ENCODE results near the gene APBA2.

DNA sequence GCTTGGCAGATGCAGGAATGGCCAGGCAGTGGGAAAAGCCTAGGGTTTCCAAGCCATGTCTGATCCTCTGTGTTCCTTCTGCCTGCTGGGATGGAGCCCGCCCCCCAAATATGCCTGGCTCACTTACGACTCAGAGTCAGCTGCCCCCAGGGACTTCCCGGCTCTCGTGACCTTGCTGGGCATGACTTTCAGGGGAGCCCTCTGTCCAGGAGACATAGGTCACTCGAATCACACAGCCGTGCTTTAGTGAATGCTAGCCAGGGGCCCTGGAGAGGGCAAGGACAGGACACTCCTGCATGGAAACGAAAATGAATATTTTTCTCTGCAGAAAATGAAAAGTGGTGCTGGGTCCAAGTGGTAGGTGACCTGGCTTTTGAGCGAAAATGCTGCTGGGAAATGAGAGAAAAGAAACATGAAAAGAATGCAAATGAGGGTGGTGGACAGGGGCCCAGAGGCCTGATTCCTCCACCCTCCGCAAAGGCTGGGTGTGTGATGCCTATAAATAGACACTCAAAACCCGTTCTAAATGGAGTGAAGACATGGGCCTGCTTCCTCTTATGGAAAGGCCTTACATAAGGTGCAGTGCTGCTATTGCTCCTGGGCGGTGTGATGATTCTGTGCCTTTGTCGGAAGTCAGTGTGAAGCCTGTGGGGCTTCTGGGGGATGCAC, 107.4 kb downstream of the APBA2 start:
- TF ChIP-seq, protein P1, sequence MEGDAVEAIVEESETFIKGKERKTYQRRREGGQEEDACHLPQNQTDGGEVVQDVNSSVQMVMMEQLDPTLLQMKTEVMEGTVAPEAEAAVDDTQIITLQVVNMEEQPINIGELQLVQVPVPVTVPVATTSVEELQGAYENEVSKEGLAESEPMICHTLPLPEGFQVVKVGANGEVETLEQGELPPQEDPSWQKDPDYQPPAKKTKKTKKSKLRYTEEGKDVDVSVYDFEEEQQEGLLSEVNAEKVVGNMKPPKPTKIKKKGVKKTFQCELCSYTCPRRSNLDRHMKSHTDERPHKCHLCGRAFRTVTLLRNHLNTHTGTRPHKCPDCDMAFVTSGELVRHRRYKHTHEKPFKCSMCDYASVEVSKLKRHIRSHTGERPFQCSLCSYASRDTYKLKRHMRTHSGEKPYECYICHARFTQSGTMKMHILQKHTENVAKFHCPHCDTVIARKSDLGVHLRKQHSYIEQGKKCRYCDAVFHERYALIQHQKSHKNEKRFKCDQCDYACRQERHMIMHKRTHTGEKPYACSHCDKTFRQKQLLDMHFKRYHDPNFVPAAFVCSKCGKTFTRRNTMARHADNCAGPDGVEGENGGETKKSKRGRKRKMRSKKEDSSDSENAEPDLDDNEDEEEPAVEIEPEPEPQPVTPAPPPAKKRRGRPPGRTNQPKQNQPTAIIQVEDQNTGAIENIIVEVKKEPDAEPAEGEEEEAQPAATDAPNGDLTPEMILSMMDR (IDR thresholded peaks at IDR 0.05), result no peak
- no peak for TF ChIP-seq POLR2AphosphoS5 (IDR thresholded peaks at IDR 0.05)
- no peak for TF ChIP-seq EP300 (IDR thresholded peaks at IDR 0.05; ENCODE audit: low read depth)
- TF ChIP-seq POLR2A (IDR thresholded peaks at IDR 0.05), result no peak

All from transverse colon (tissue), 4 donors.